GM13976 (cell line): ENCODE results near the gene ATP7B.
"Not testable (repeated sequence)": the region's sequence is repeated elsewhere in the genome, so short reads cannot be mapped to it uniquely, and the experiment has no call there.

ENCODE experiments used
- DNase-seq: peaks from one replicate; pipeline ENCODE4 v3.0.0; 2012; ENCODE audit warnings: low spot score
- in situ Hi-C: fragments of 300-500 bp; cut with MboI; formaldehyde crosslinking; loops from one replicate; pipeline ENCODE4 v1.12.0; 2022; ENCODE audit warnings: low sequenced_read_pairs, mixed read lengths, inconsistent platforms; ENCODE audit not compliant: unreplicated experiment
- TF ChIP-seq, protein P1 (sequence below): IDR thresholded peaks from 2 replicates; pipeline ENCODE4 v1.5.1; 2012; ENCODE audit warnings: borderline replicate concordance, mild to moderate bottlenecking; ENCODE audit not compliant: insufficient read depth; ENCODE audit errors: extremely low read depth, missing control alignments, control extremely low read depth

The ATP7B gene

DNA sequence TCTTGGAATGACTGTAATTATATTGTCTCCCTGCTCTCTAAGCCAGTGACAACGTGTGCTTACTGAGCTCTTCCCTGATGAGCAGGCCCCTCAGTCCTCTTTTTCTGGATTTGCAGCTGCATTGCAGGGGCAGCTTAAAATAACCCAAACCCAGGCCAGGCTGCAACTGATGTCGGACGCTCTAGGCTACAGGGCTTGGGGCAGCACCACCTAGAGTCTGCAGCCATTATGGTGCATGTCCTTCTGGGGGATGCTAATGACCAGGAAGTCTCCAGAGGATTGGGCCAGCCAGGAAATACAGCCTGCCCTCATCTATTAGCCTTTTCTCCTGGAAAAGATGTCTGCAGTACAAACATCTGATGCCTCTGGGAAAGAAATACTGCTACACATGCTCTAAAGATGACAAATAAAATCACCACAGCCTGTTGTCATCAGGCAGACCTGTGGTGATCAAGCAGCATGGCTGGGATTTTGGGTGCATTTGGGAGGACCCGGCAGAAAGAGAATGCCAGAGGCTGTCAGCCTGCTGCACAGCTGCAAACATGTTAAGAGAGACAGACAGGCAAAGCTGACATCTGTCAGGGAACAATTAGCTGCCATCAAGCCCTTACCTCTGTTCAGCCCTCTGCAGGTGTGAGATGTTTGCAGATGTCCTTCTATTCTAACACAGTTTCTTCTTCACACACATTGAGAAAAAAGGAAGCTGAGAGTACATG is 97.7 kb downstream of the ATP7B start:
- no peak for DNase-seq
- in situ Hi-C loops = no loop called here
- TF ChIP-seq, protein P1, sequence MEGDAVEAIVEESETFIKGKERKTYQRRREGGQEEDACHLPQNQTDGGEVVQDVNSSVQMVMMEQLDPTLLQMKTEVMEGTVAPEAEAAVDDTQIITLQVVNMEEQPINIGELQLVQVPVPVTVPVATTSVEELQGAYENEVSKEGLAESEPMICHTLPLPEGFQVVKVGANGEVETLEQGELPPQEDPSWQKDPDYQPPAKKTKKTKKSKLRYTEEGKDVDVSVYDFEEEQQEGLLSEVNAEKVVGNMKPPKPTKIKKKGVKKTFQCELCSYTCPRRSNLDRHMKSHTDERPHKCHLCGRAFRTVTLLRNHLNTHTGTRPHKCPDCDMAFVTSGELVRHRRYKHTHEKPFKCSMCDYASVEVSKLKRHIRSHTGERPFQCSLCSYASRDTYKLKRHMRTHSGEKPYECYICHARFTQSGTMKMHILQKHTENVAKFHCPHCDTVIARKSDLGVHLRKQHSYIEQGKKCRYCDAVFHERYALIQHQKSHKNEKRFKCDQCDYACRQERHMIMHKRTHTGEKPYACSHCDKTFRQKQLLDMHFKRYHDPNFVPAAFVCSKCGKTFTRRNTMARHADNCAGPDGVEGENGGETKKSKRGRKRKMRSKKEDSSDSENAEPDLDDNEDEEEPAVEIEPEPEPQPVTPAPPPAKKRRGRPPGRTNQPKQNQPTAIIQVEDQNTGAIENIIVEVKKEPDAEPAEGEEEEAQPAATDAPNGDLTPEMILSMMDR = no peak

DNA sequence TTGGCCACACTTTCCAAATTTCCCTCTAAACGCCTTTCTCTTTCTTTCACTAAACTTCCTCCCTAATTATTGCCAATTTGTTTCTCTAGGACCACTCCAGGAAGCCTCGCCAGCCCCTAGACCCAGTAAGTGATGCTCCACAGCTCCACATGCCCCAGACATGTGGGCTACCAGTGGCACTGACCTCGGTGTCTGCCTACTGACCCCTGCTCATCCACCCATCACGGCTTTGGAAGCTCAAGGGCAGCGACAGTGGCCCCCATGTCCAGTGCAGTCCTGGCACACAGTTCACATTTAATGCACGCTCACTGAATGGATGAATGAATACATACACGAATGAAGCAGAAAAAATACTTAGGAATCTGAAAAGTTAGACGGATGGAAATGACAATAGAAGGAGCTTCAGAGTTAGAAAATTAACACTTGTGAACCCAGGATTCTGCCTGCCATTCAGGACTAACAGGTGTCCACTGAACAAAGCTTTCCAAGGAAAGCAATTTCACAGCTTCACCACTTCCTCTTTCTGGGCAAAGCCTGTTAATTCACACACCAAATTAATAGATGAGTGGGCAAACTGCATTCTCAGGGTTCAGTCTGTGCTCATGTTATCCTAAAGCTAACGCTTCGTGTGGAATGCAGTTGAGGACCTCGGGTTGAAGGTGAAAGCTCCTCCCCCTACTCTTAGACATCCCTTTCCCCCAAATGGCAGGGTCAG is 98.6 kb downstream of the ATP7B start:
- no peak for DNase-seq
- TF ChIP-seq, protein P1 = no peak
- in situ Hi-C loops = no loop called here

DNA sequence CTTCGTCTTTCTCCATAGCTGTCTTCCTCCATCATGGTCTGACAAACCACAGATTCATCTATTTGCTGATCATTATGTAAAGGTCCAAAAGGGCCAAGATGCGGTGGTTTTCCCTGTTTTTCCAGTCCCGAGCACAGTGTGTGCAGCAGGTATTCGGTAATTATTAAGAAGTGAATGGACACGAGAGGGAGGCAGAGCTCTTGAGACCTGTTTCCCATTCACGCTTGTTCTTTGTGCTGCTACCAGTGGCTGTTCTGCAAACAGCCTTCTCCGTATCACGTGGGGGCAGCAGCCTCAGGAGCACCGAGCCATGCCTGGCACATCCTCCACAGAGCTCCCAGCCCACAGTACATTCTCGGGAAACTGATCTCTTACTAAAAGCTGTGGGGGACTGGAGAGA is 99.2 kb downstream of the ATP7B start:
- TF ChIP-seq, protein P1 = no peak
- in situ Hi-C loops = no loop called here
- DNase-seq = no peak

DNA sequence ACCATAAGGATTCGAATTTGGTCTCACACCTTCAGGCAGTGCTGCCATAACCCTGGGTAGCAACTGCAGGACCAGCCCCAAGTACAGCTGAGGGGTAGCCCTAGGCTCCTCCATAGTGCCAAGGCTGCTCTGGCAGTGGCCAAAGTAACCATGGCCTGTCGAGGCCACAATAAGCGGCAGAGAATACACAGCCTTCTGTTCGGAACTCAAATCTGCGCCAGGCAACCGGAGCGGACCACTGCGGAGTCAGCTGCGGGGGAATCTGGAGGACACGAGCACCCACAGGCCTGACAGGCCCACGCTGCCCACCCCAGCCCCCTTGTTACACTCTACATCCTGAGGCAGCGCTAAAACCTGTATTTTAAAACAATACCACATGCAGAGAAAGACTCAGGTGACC is 100.7 kb downstream of the ATP7B start:
- in situ Hi-C loops = no loop called here
- no peak for DNase-seq
- TF ChIP-seq, protein P1 = no peak

DNA sequence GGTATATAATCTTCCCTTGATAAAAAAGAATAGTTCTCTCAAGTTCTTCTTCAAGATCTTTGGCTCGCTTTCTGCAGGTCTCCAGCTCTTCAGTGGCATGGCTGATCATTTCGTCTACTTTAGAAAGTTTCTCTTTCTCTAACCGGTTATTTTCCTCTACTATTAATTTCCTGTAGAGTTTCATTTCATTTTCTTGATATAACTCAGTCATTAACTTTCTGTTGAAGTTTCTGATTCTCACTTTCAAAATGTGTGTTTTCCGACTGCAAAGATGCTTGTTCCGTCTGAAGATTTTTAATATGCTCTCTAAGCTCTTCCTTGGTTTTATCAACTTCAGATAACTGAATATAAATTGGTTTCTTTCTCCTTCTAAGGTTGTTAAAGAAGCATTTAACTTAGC is 102.0 kb downstream of the ATP7B start:
- DNase-seq, in situ Hi-C loops: not testable (repeated sequence)

DNA sequence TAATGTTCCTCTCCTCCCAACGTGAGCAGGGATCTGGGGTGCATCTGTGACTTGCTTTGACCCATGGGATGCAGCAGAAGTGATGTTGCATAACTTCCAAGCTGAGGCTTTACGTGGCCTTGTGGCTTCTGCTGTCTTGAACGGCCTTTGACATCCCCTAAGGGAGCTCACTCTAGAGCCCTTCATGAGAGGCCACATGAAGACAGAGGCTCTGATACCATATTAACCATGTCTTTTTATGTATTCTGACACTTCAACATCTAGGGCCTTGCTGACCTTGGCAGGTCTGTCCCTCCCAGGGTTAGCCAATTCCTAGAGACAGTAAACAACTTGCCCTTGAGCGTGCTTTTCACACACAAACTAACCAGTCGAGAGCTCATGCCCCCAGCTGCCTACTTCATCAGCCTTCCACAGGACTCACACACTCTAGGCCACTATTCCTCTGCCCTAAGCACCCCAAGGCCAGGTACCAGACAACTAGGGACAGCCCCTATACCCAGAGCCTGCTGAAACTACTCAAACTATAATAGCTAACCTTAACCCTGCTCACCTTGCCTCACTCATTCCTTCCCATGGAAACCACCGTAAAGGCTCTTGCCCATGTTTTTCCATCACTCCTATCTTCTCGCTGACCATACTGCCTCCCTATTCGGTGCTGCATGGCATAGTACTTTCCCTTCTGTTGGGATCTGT is 104.1 kb downstream of the ATP7B start:
- DNase-seq = no peak
- in situ Hi-C loops = no loop called here
- TF ChIP-seq, protein P1 = no peak

DNA sequence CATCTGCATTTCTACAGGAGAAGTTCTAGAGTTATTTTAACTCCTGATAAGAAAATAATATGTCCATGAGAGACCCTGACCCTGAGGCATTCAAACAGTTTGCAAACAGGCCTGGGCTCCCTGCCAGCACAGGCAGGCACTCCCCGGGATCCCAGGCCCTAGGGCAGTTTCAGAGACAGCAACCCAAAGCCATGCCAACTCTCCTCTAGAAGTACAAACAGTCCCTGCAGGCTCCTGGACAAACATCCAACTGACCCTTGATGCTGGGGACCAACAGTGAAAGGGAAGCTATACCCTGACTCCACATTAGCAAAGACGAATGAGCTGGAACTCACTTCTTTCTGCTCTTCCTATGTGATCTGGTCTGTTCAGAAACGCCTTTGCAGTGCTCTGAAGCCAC is 104.7 kb downstream of the ATP7B start:
- DNase-seq = no peak
- in situ Hi-C loops = no loop called here
- TF ChIP-seq, protein P1 = no peak
